Uterus (tissue), 4 donors: ENCODE measurements around the gene TMEM140. TPM values are rescaled to one million over a fixed set of nuclear protein-coding genes. Genes with fewer than 3 reads are reported as not detected.
"Not testable (repeated sequence)": the region's sequence is repeated elsewhere in the genome, so short reads cannot be mapped to it uniquely, and the experiment has no call there.

Experiments used
- DNase-seq, 2 donors: peaks; one replicate each; pipeline ENCODE4 v3.0.0-alpha.2; 2019 to 2020
- H3K27ac ChIP-seq, 2 donors: fragments of 200-600 bp; sonication (generic); 1 replicate in 1 of 2; 2 replicates in 1 of 2; pipeline ENCODE4 v1.5.1; 2016 to 2018
- H3K27me3 ChIP-seq, 2 donors: fragments of 200-600 bp; sonication (generic); one replicate each; pipeline ENCODE4 v1.5.1; 2018 to 2019; ENCODE audit warnings: control low read depth in 1 of 2
- H3K36me3 ChIP-seq, 2 donors: fragments of 200-600 bp; sonication (generic); one replicate each; pipeline ENCODE4 v1.5.1; 2019; ENCODE audit warnings: control low read depth in 1 of 2
- H3K4me1 ChIP-seq, 2 donors: fragments of 200-600 bp; sonication (generic); one replicate each; pipeline ENCODE4 v1.5.1; 2018 to 2019; ENCODE audit warnings: control low read depth in 1 of 2
- H3K4me3 ChIP-seq, 2 donors: fragments of 200-600 bp; sonication (generic); 1 replicate in 1 of 2; 2 replicates in 1 of 2; pipeline ENCODE4 v1.5.1; 2018 to 2019; ENCODE audit warnings: mild to moderate bottlenecking in 1 of 2
- H3K9me3 ChIP-seq, 2 donors: fragments of 200-600 bp; sonication (generic); one replicate each; pipeline ENCODE4 v1.5.1; 2019; ENCODE audit warnings: control low read depth in 1 of 2
- POLR2A ChIP-seq, 2 donors: fragments of 450-650 bp; IDR thresholded peaks; one replicate each; pipeline ENCODE4 v1.6.1; 2016; ENCODE audit warnings: antibody characterized with exemption in 2 of 2, mild to moderate bottlenecking in 1 of 2, moderate library complexity in 1 of 2
- intact Hi-C: fragments of 100-400 bp; cut with DNase I; formaldehyde crosslinking; loops from one replicate; pipeline ENCODE4 v1.15.1; 2023; ENCODE audit warnings: low total_unique reads
- total RNA-seq, 4 donors: library from RNA; depleted of rRNA in 3 of 4; stranded (reverse); fragments of >200 nt in 3 of 4; gene quantifications; one replicate each; pipeline versions ENCODE4 v1.1.0 to v1.2.4, GENCODE V29; 2014 to 2023
- TF ChIP-seq, protein P1 (sequence below), 4 experiments: fragments of 200-600 bp in 2 of 4; fragments of 450-650 bp in 2 of 4; sonication (generic) in 2 of 4; IDR thresholded peaks; one replicate each; pipeline ENCODE4 v1.5.1; 2016 to 2019; ENCODE audit warnings: antibody characterized with exemption in 4 of 4, mild to moderate bottlenecking in 2 of 4, moderate library complexity in 1 of 4
- donor health status: DM: yes; HTN: yes; CAD: no.

The TMEM140 gene
- total RNA-seq, 4 donors from 2014 or later: 5.9 to 30.0 (median 17.9) TPM

DNA sequence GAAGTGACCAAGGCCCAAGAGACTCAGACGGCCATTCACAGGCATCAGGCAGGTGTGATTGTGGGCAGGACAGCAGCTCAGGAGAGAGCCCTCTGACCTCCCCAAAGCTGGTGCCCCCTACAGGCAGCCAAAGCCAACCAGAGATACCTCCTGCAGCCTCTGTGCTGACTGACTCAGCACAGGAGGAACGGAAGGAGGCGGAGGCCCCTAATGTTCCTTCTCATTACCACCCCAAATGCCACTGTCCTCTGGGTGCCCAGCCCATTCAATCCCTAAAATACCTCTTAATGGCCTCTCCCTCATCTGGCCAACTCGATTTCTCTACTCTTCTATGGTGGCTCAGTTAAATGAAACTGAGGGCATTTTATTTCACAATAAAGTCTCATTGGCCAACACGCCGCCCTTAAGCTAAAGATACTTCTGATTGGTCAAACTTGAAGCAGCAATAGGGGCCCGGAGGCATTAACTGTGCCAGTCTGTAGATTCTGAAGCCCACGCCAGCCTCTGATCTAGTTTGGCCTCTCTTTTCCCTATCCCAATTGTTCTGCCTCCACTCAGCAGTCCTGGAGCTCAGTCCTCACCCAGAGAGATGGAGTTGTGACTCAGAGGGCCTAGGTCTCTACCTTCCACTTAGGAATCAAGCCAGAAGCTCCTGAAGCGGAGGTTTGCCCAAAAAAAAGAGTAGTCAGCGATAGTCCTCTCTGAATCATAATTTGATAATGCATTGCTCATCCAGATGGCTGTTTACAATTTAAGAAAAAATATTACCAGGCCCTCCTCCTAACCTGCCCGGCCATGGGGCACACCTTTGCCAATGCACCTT is 21.5 kb downstream of the TMEM140 start:
- peak overlapping the region; percentile 54 to 74 for H3K4me3 ChIP-seq
- H3K27me3 ChIP-seq: no peaks in the 10 kb centered on the region
- H3K36me3 ChIP-seq: no peaks in the 10 kb centered on the region
- peak overlapping the region; percentile 91 to 95 for H3K27ac ChIP-seq
- H3K4me1 ChIP-seq: peaks cover 4 to 17% of the 10 kb centered on the region in 2 donors
- intact Hi-C loops: no loop called here
- no peaks in the 10 kb centered on the region for H3K9me3 ChIP-seq
- TF ChIP-seq, protein P1, sequence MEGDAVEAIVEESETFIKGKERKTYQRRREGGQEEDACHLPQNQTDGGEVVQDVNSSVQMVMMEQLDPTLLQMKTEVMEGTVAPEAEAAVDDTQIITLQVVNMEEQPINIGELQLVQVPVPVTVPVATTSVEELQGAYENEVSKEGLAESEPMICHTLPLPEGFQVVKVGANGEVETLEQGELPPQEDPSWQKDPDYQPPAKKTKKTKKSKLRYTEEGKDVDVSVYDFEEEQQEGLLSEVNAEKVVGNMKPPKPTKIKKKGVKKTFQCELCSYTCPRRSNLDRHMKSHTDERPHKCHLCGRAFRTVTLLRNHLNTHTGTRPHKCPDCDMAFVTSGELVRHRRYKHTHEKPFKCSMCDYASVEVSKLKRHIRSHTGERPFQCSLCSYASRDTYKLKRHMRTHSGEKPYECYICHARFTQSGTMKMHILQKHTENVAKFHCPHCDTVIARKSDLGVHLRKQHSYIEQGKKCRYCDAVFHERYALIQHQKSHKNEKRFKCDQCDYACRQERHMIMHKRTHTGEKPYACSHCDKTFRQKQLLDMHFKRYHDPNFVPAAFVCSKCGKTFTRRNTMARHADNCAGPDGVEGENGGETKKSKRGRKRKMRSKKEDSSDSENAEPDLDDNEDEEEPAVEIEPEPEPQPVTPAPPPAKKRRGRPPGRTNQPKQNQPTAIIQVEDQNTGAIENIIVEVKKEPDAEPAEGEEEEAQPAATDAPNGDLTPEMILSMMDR (IDR thresholded peaks at IDR 0.05): no peak
- no peak for TF ChIP-seq POLR2A (IDR thresholded peaks at IDR 0.05)
- no peak for DNase-seq

- no peak for DNase-seq
- intact Hi-C loops: no loop called here
- H3K36me3 ChIP-seq: no peaks in the 10 kb centered on the region
- peak overlapping the region; percentile 54 to 74 for H3K4me3 ChIP-seq
- H3K27ac ChIP-seq: peak overlapping the region; percentile 91 to 95
- no peaks in the 10 kb centered on the region for H3K9me3 ChIP-seq
- H3K27me3 ChIP-seq: no peaks in the 10 kb centered on the region
- TF ChIP-seq POLR2A (IDR thresholded peaks at IDR 0.05): no peak
- TF ChIP-seq, protein P1 (IDR thresholded peaks at IDR 0.05): no peak
- peaks cover 4 to 17% of the 10 kb centered on the region in 2 donors for H3K4me1 ChIP-seq
Measured at GRCh38 chr7:135169964-135170273, 22.0 kb downstream of the TMEM140 start.

DNA sequence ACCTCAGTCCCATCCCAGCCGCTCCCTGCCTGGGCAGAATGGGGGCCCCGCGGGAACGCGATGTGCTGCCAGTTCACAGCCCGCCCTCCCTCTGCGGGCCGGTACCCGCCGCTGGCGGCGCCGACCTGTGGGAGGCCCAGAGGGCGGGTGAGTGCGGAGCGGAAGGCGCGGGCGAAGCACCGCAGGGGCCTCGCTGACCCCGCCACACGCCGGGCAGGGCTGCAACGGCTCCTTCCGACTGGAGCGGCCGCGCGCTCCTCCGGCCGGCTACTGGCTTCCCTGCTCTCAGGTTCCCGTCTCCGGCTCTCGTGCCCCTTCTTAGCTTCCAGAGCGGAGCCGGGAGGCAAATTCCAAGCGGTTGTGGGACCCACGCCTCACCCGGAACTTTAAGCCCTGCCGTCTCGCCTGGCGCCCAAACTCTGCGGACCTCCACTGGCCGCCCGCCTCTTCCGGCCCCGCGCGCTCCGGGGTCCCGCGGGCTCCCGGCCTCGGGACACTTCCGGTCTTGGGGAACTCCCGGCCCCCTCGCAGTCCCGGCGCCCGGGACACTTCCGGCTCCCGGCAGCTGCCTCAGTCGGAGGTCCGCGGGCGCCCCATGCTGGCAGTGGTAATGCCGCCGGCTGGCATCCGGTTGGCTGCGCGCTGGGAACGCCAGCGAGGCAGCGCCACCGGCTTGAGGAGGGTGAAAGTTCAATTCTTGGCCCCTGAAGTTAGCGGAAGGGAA is 22.6 kb downstream of the TMEM140 start, which contains the start of gene CYREN:
TSS of gene CYREN (minus strand) at position 434 of the 724 bp plus-strand sequence. CDS start 1,785 bp downstream, outside the sequence.
- intact Hi-C loops: no loop called here
- peak; percentile 92 to 93 for DNase-seq
- Histone ChIP-seq H3K27ac (peak within 1 kb of the TSS; percentile 91 to 95), H3K4me1 (peaks cover 4 to 17% of the 10 kb centered on the region in 2 donors), H3K36me3 (no peaks in the 10 kb centered on the region), H3K27me3 (no peaks in the 10 kb centered on the region), H3K4me3 (peak within 1 kb of the TSS; percentile 54 to 74), H3K9me3 (no peaks in the 10 kb centered on the region)
- TF ChIP-seq POLR2A (IDR thresholded peaks at IDR 0.05): peak; percentile 44 to 69
- TF ChIP-seq, protein P1 (IDR thresholded peaks at IDR 0.05): peak; percentile 81 to 94 (median 88)

GRCh38 chr7:135170998-135171481 is 23.2 kb downstream of the TMEM140 start:
- TF ChIP-seq, protein P1 (IDR thresholded peaks at IDR 0.05): peak in 1 of 4 experiments; percentile 31
- Histone ChIP-seq H3K4me3 (peak overlapping the region; percentile 54 to 74), H3K27ac (peak overlapping the region; percentile 91 to 95), H3K4me1 (peaks cover 4 to 17% of the 10 kb centered on the region in 2 donors)
- intact Hi-C loops, DNase-seq, H3K27me3 ChIP-seq, H3K36me3 ChIP-seq, H3K9me3 ChIP-seq: not testable (repeated sequence)

DNA sequence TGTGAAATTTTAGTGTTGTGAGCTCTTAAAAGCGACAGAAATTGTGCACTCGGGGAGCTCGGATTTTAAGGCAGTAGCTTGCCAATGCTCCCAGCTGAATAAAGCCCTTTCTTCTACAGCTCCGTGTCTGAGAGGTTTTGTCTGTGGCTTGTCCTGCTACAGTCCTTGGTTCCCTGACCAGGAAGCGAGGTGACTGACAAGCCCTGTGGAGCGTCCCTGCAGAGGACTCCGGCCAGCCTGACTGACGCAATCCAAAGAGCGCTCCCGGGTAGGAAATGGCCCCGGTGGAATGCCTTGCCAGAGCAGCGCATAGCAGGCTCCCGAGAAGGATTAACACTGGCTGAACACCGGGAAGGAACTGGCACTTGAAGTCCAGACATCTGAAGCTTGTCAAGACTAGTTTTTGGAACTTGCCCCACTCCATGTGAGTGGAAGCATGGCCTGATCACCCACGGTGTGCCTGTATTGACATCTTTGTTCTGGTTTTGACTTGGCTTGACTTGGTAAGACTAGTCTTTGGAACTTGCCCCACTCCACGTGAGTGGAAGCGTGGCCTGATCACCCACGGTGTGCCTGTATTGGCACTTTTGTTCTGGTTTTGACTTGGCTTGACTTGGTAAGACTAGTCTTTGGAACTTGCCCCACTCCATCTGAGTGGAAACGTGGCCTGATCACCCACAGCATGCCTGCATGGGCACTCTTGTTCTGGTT is 23.9 kb downstream of the TMEM140 start:
- intact Hi-C loops, H3K36me3 ChIP-seq, H3K9me3 ChIP-seq, H3K27me3 ChIP-seq: not testable (repeated sequence)
- H3K4me3 ChIP-seq: peak overlapping the region in 1 of 2 donors; percentile 74
- H3K4me1 ChIP-seq: peaks cover 4 to 17% of the 10 kb centered on the region in 2 donors
- peak; percentile 66 to 74 for DNase-seq
- peak overlapping the region; percentile 91 to 95 for H3K27ac ChIP-seq

- H3K9me3 ChIP-seq, H3K4me3 ChIP-seq, intact Hi-C loops, H3K27ac ChIP-seq, H3K27me3 ChIP-seq, H3K36me3 ChIP-seq, DNase-seq: not testable (repeated sequence)
- peaks cover 4 to 17% of the 10 kb centered on the region in 2 donors for H3K4me1 ChIP-seq
Measured at GRCh38 chr7:135173916-135174315, 26.0 kb downstream of the TMEM140 start.
